K562 (cell line): ENCODE data around the gene PLEKHA5. TPM values are rescaled to one million over a fixed set of nuclear protein-coding genes. Genes with fewer than 3 reads are reported as not detected.

ENCODE experiments used
- ATAC-seq: fragments of 200-7000 bp; cut with Tn5 transposase; 3 replicates; pipeline ENCODE4 v1.9.1; 2020; ENCODE audit warnings: moderate library complexity
- BruUV-seq: library from RNA; stranded (reverse); fragments of 400-500 nt; replicated peaks from 2 replicates; lab custom pipeline; 2021; lab: Mats Ljungman, UMichigan
- CTCF ChIA-PET: fragments of 300-600 bp; formaldehyde crosslinking; extraction: SDS; loops from one replicate; lab custom pipeline; 2021; ENCODE audit warnings: low intra/inter-chr PET ratio; lab: Yijun Ruan, JAX
- POLR2A ChIA-PET: fragments of 300-600, 350-650 bp; sonication (Branson Sonifier 250); formaldehyde crosslinking; extraction: SDS; loops from one replicate; lab custom pipeline; 2021; ENCODE audit warnings: antibody characterized with exemption, inconsistent platforms; lab: Yijun Ruan, JAX
- DNase-seq, 4 experiments: peaks; one replicate each; pipeline versions ENCODE4 v3.0.0 to v3.0.0-alpha.2; 2011 to 2018; ENCODE audit warnings: low spot score in 3 of 4, mixed read lengths in 3 of 4; ENCODE audit errors: extremely low read depth in 1 of 4
- FAIRE-seq: peaks from 2 replicates; lab custom pipeline; 2011; peaks lifted over from hg19 to GRCh38; lab: Jason Lieb, UNC
- H2AFZ ChIP-seq: 2 replicates; pipeline ENCODE4 v1.6.0; 2011; ENCODE audit warnings: low read depth, low read length, control low read depth, inconsistent platforms
- H3K27ac ChIP-seq: fragments of 200-600 bp; 3 replicates; pipeline ENCODE4 v1.8.0; 2011; ENCODE audit warnings: low read depth, mild to moderate bottlenecking, control low read depth, inconsistent platforms, low read length, moderate library complexity, mixed read lengths; ENCODE audit errors: extremely low read depth
- H3K27me3 ChIP-seq, 2 experiments: fragments of 300-600 bp in 1 of 2; 2 replicates in 1 of 2; 3 replicates in 1 of 2; pipeline versions ENCODE4 v1.6.0 to v1.8.0; 2011; ENCODE audit warnings: inconsistent platforms in 2 of 2, low read length in 2 of 2, mild to moderate bottlenecking in 1 of 2, mixed read lengths in 1 of 2, moderate library complexity in 1 of 2; ENCODE audit not compliant: control insufficient read depth in 2 of 2, insufficient read depth in 2 of 2
- H3K36me3 ChIP-seq: fragments of 300-600 bp; 3 replicates; pipeline ENCODE4 v1.8.0; 2011; ENCODE audit warnings: mild to moderate bottlenecking, low read length, inconsistent platforms; ENCODE audit not compliant: control insufficient read depth, insufficient read depth
- H3K4me1 ChIP-seq, 2 experiments: fragments of 200-600 bp in 1 of 2; replicated peaks in 1 of 2; 2 replicates in 1 of 2; 3 replicates in 1 of 2; pipeline versions ENCODE4 v1.5.1 to v1.8.0; 2011; ENCODE audit warnings: inconsistent platforms in 2 of 2, low read length in 2 of 2, mild to moderate bottlenecking in 1 of 2, mixed read lengths in 1 of 2, moderate library complexity in 1 of 2; ENCODE audit not compliant: control insufficient read depth in 2 of 2, insufficient read depth in 2 of 2
- H3K4me2 ChIP-seq: 2 replicates; pipeline ENCODE4 v1.6.1; 2011; ENCODE audit warnings: low read length, control low read depth, inconsistent platforms, mixed read lengths; ENCODE audit not compliant: insufficient read depth
- H3K4me3 ChIP-seq: fragments of 200-600 bp; sonication (generic), shearing (Covaris generic); 2 replicates; pipeline ENCODE4 v1.5.1; 2016; ENCODE audit warnings: control low read depth, inconsistent platforms
- H3K79me2 ChIP-seq: fragments of 200-600 bp; 3 replicates; pipeline ENCODE4 v1.8.0; 2011; ENCODE audit warnings: low read length, inconsistent platforms; ENCODE audit not compliant: control insufficient read depth, insufficient read depth
- H3K9ac ChIP-seq, 2 experiments: 2 replicates each; pipeline versions ENCODE4 v1.6.0 to v1.6.1; 2011; ENCODE audit warnings: low read depth in 2 of 2, low read length in 2 of 2, control low read depth in 1 of 2, inconsistent platforms in 1 of 2, mild to moderate bottlenecking in 1 of 2, mixed read lengths in 1 of 2; ENCODE audit not compliant: insufficient read depth in 1 of 2
- H3K9me1 ChIP-seq: one replicate; pipeline ENCODE4 v1.6.0; 2011; ENCODE audit warnings: inconsistent platforms, mild to moderate bottlenecking, low read length, moderate library complexity; ENCODE audit not compliant: control insufficient read depth, insufficient read depth
- H3K9me3 ChIP-seq: replicated peaks from 2 replicates; pipeline ENCODE4 v1.5.1; 2011; ENCODE audit warnings: low read depth, low read length, inconsistent platforms; ENCODE audit not compliant: control insufficient read depth, insufficient read depth
- H4K20me1 ChIP-seq: replicated peaks from 2 replicates; pipeline ENCODE4 v1.6.1; 2011; ENCODE audit warnings: low read length, inconsistent platforms, mixed read lengths; ENCODE audit not compliant: control insufficient read depth, insufficient read depth
- ARID1B ChIP-seq: fragments of 450-650 bp; IDR thresholded peaks from 2 replicates; pipeline ENCODE4 v1.6.1; 2016; ENCODE audit warnings: antibody characterized with exemption, mild to moderate bottlenecking, inconsistent platforms
- ARNT ChIP-seq, 2 experiments: fragments of 450-650 bp; IDR thresholded peaks; 2 replicates each; pipeline ENCODE4 v1.6.1; 2016; ENCODE audit warnings: mild to moderate bottlenecking in 1 of 2
- GABPB1 ChIP-seq: sonication (generic); formaldehyde crosslinking; IDR thresholded peaks from 2 replicates; pipeline ENCODE4 v1.8.0; 2022; ENCODE audit warnings: mild to moderate bottlenecking, missing genetic modification reagents
- GTF2F1 ChIP-seq: IDR thresholded peaks from 2 replicates; pipeline ENCODE4 v1.6.1; 2011; ENCODE audit warnings: low read depth, low read length, improper control_type of control experiment
- HDGF ChIP-seq: fragments of 450-650 bp; IDR thresholded peaks from 2 replicates; pipeline ENCODE4 v1.6.1; 2016
- LARP7 ChIP-seq: fragments of 450-650 bp; IDR thresholded peaks from 2 replicates; pipeline ENCODE4 v1.6.1; 2016
- SETDB1 ChIP-seq: IDR thresholded peaks from one replicate; pipeline ENCODE4 v1.6.1; 2012; ENCODE audit warnings: low read length, control low read depth, inconsistent platforms
- YBX1 ChIP-seq: fragments of 450-650 bp; IDR thresholded peaks from 2 replicates; pipeline ENCODE4 v1.7.1; 2016; ENCODE audit warnings: mild to moderate bottlenecking
- WGBS: fragments of 100-300 bp; shearing (Covaris generic); methylation state at CpG from one replicate; pipeline ENCODE4 v1.1.6; 2016; ENCODE audit warnings: low coverage, mixed read lengths; ENCODE audit not compliant: insufficient coverage; ENCODE audit errors: missing lambda C conversion rate; 5-methylcytosine and 5-hydroxymethylcytosine counted together
- in situ Hi-C: fragments of 300-500 bp; cut with MboI; formaldehyde crosslinking; loops from 4 replicates; pipeline ENCODE4 v1.15.0; 2018; ENCODE audit warnings: inconsistent platforms, mixed read lengths
- intact Hi-C: fragments of 100-400 bp; cut with micrococcal nuclease; formaldehyde crosslinking; loops from 2 replicates; pipeline ENCODE4 v1.14.2; 2022
- polyA plus RNA-seq, 8 experiments: library from polyadenylated mRNA; depleted of rRNA in 4 of 8; stranded (reverse) in 5 of 8; unstranded in 3 of 8; fragments of >200 nt; fragmentation: Nextera tagmentation in 2 of 8; fragmentation: Illumina TruSeq in 1 of 8; extraction: Ambion mirVana in 2 of 8; extraction: Trizol in 1 of 8; gene quantifications; 2 replicates each; pipeline versions ENCODE4 v1.2.1 to v1.2.3, GENCODE V29; 2011 to 2014; ENCODE audit warnings: inconsistent platforms in 1 of 8, missing spikeins in 1 of 8
- total RNA-seq, 7 experiments: library from RNA; depleted of rRNA in 6 of 7; stranded (reverse); fragments of >200 nt in 6 of 7; fragmentation: Illumina TruSeq in 2 of 7; extraction: Trizol in 2 of 7; gene quantifications; 2 replicates each; pipeline versions ENCODE4 v1.2.1 to v1.2.3, GENCODE V29; 2011 to 2021; ENCODE audit warnings: low replicate concordance in 1 of 7
- TF ChIP-seq, protein P1 (sequence below): fragments of 450-650 bp; formaldehyde crosslinking; conservative IDR thresholded peaks from 2 replicates; pipeline ENCODE4 v1.4.0; 2022; ENCODE audit warnings: mild to moderate bottlenecking, missing genetic modification characterization
- TF ChIP-seq, protein P2 (sequence below): fragments of 250-450 bp; sonication (Bioruptor Pico); IDR thresholded peaks from 2 replicates; pipeline ENCODE4 v1.4.0; 2020; ENCODE audit warnings: borderline replicate concordance

PLEKHA5 gene
- total and polyA plus RNA-seq, 9 of the 15 experiments (the other 6 are each of a cell fraction or from before 2014, with no cell fraction given) = 7.2 to 26.2 (median 17.4) TPM

DNA sequence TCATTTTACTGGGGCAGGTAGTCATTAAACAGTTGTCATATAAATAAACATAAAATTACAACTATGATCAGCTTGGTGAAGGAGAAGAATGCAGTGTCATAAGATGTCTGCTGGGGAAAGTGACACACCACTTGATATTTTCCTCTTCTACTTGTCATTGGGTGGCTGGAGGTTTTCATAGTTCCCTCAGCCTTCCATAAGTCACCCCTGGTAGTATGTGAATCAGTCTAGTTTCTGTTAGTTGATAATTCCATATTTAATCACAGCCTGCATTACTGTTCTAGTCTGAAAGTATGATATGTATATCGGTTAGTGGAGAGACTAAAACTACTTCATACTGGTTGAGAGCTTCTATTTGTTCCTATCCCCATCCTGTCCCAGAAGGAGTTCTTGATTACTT, 38.2 kb downstream of the PLEKHA5 start:
- Histone ChIP-seq H3K9ac (no peak overlapping the region), H3K79me2 (peaks cover 9% of the 10 kb centered on the region; the same call in 2 of the 3 replicates), H3K4me2 (no peak overlapping the region), H3K9me1 (no peaks in the 10 kb centered on the region), H3K9me3 (no peaks in the 10 kb centered on the region), H3K4me3 (no peak overlapping the region), H3K27me3 (no peaks in the 10 kb centered on the region), H3K27ac (no peak overlapping the region), H2AFZ (no peak overlapping the region), H4K20me1 (no peaks in the 10 kb centered on the region), H3K4me1 (no peaks in the 10 kb centered on the region), H3K36me3 (no peaks in the 10 kb centered on the region; the same call in 2 of the 3 replicates)
- FAIRE-seq (peak; percentile 26), DNase-seq (no peak), ATAC-seq (no peak)
- in situ Hi-C loops = no loop called here
- ChIA-PET CTCF (no interaction called here), POLR2A (no interaction called here)
- TF ChIP-seq ARID1B (no peak), YBX1 (no peak), LARP7 (no peak), GTF2F1 (no peak), ARNT (IDR thresholded peaks at IDR 0.05) (no peak), HDGF (no peak), GABPB1 (CRISPR knock-in tag) (no peak), SETDB1 (no peak)
- TF ChIP-seq, protein P1, sequence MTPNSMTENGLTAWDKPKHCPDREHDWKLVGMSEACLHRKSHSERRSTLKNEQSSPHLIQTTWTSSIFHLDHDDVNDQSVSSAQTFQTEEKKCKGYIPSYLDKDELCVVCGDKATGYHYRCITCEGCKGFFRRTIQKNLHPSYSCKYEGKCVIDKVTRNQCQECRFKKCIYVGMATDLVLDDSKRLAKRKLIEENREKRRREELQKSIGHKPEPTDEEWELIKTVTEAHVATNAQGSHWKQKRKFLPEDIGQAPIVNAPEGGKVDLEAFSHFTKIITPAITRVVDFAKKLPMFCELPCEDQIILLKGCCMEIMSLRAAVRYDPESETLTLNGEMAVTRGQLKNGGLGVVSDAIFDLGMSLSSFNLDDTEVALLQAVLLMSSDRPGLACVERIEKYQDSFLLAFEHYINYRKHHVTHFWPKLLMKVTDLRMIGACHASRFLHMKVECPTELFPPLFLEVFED (CRISPR knock-in tag) = no peak
- TF ChIP-seq, protein P2, sequence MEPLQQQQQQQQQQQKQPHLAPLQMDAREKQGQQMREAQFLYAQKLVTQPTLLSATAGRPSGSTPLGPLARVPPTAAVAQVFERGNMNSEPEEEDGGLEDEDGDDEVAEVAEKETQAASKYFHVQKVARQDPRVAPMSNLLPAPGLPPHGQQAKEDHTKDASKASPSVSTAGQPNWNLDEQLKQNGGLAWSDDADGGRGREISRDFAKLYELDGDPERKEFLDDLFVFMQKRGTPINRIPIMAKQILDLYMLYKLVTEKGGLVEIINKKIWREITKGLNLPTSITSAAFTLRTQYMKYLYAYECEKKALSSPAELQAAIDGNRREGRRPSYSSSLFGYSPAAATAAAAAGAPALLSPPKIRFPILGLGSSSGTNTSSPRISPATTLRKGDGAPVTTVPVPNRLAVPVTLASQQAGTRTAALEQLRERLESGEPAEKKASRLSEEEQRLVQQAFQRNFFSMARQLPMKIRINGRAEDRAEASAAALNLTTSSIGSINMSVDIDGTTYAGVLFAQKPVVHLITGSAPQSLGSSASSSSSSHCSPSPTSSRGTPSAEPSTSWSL (CRISPR knock-in tag) = no peak
- 56% methylated on average over 1 of the region's 1 CpG for WGBS
- intact Hi-C loops = no loop called here
- BruUV-seq = no TSS peak
